Activated CD8-positive, alpha-beta memory T cell treated with anti-CD3 and anti-CD28 coated beads, Interleukin-2, amount 10 ng/mL, durations not matched to agents 7 days and 5 days (primary cell): ENCODE results near the gene ZNF618. TPM values are rescaled to one million over a fixed set of nuclear protein-coding genes. Genes with fewer than 3 reads are reported as not detected.
A peak's percentile ranks its signal among the peaks of the same experiment; 100 is the strongest.

Experiments
- ATAC-seq: fragments of 150-1000 bp; cut with Tn5 transposase; one replicate; pipeline ENCODE4 v1.10.0; 2021; ENCODE audit warnings: moderate library complexity
- CTCF ChIA-PET: fragments of 350-600 bp; sonication (Branson Sonifier 250); formaldehyde crosslinking; loops from one replicate; lab custom pipeline; 2021; ENCODE audit warnings: antibody characterized with exemption; lab: Charles Lee
- DNase-seq: peaks from one replicate; pipeline ENCODE4 v3.0.0-alpha.2; 2020
- H3K27ac Mint-ChIP-seq: one replicate; pipeline ENCODE4 v1.8.0; 2021; ENCODE audit warnings: mild to moderate bottlenecking, mixed read lengths
- H3K27me3 Mint-ChIP-seq: one replicate; pipeline ENCODE4 v1.8.0; 2021; ENCODE audit warnings: mixed read lengths
- H3K36me3 Mint-ChIP-seq: one replicate; pipeline ENCODE4 v1.8.0; 2021; ENCODE audit warnings: mild to moderate bottlenecking, mixed read lengths
- H3K4me1 Mint-ChIP-seq: one replicate; pipeline ENCODE4 v1.8.0; 2021; ENCODE audit warnings: mixed read lengths
- H3K4me3 Mint-ChIP-seq: one replicate; pipeline ENCODE4 v1.8.0; 2021; ENCODE audit warnings: mild to moderate bottlenecking, moderate library complexity, mixed read lengths
- H3K9me3 Mint-ChIP-seq: one replicate; pipeline ENCODE4 v1.8.0; 2022; ENCODE audit warnings: low read depth, mixed read lengths
- total RNA-seq, 2 experiments: library from RNA; stranded (reverse); gene quantifications; one replicate each; pipeline ENCODE4 v1.2.3, GENCODE V29; 2021

ZNF618 gene
- total RNA-seq, 2 experiments from 2014 or later, result 0.54 to 0.79 TPM

DNA sequence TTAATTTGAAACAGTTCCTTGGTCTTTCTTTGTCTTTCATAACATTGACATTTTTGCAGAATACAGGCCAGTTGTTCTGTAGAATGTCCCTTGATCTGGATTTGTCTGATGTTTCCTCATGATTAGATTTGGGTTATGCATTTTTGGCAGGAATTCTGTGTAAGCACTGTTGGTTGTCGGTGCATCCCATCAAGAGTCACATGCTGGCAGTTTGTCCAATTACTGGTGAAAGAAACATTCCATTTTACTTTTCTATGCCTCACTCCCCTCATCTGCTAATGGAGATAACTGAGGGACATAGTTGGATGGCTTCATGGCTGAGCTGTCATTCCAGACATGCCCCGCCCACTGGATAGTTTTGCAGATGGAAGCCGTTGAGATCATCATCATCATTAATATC is 7.6 kb upstream of the ZNF618 start:
- H3K27me3 Mint-ChIP-seq, result peaks cover 19% of the 10 kb centered on the region
- H3K4me3 Mint-ChIP-seq, result no peak overlapping the region
- H3K27ac Mint-ChIP-seq, result no peak overlapping the region
- CTCF ChIA-PET, result interaction anchor here (1.5 kb wide), 1 partner anchor 10 kb away, joined by 5 read pairs; no protein-coding TSS in a partner anchor
- DNase-seq (no peak), ATAC-seq (no peak)
- H3K4me1 Mint-ChIP-seq, result no peaks in the 10 kb centered on the region
- no peaks in the 10 kb centered on the region for H3K9me3 Mint-ChIP-seq
- no peaks in the 10 kb centered on the region for H3K36me3 Mint-ChIP-seq

DNA sequence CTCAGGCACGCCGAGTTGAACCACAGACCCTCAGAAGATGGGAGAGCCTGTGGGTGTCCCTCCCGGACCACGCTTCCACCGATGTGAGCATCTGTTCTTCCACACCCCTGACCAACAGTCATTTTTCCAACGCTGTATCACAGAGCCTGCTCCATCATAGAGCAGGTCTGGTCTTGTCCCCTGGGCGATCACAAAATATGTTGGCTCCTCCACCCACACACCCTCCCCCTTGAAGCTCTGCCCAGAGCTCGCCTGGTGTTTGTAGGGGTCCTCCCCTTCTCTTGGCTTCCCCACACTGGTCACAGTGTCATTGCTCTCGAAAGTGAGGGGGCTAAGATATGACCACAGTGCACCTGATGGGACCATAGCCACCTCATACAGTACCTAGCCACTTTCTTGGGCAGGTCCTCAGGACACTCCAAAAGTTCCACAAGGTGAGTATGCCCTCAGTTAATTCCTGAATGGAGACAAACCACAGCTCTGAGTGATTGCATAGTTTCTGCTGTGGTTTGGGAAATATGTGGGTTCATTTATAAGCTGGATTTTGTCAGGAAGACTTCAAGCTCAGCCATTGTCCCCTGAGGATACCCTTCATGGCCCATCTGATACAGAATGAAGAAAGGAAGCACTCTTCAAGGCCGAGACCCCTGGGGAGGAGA is 3.5 kb upstream of the ZNF618 start:
- no peak for DNase-seq
- Mint-ChIP-seq H3K27ac (no peak overlapping the region), H3K27me3 (peaks cover 41% of the 10 kb centered on the region), H3K4me1 (peaks cover 4% of the 10 kb centered on the region), H3K4me3 (no peak overlapping the region), H3K9me3 (no peaks in the 10 kb centered on the region), H3K36me3 (peaks cover 2% of the 10 kb centered on the region)
- no peak for ATAC-seq
- CTCF ChIA-PET, result interaction anchor here (0.8 kb wide), 1 partner anchor 19 kb away, joined by 3 read pairs; no protein-coding TSS in a partner anchor

DNA sequence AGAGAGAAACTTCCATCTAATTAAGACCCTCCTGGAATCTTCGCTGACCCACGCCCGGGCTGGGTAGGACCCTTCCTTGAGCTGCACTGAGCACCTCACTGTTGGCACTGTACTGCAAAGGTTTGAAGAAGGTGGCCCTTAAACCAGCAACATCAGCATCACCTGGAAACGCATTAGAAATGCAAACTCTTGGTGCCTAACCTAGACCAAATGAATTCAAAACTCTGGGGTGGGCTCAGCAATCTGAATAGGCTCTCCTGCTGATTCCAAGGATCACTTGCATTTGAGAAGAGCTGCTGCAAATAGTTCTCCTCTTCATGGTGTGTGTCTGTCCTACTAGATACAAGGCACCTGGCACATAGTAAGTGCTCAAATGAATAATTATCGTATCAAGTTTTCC is 2.7 kb upstream of the ZNF618 start:
- Mint-ChIP-seq H3K4me1 (peaks cover 4% of the 10 kb centered on the region), H3K36me3 (peaks cover 2% of the 10 kb centered on the region), H3K4me3 (no peak overlapping the region), H3K9me3 (no peaks in the 10 kb centered on the region), H3K27ac (no peak overlapping the region), H3K27me3 (peaks cover 43% of the 10 kb centered on the region)
- DNase-seq (no peak), ATAC-seq (no peak)
- CTCF ChIA-PET, result no interaction called here

DNA sequence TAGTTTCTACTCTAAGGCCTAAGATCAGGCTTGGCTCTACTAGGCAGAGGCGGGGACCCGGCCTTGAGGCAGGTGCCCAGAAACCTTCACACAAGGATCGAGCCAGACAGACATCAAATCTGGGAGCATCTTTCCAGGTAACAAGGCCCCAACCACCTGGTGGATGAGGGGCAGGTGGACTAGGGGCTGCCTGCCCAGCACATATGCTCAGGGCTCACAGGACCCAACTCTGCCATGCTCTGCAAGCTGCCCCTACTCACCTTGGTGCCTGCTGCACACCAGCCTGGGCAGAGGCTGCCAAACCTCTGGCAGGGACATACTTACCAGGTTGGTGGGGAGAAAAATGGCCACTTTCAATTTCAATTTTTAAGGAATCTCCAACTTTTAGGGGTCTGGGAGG is 2.2 kb upstream of the ZNF618 start:
- Mint-ChIP-seq H3K27ac (no peak overlapping the region), H3K4me3 (no peak overlapping the region), H3K4me1 (peaks cover 4% of the 10 kb centered on the region), H3K36me3 (peaks cover 2% of the 10 kb centered on the region), H3K27me3 (peaks cover 40% of the 10 kb centered on the region), H3K9me3 (no peaks in the 10 kb centered on the region)
- ATAC-seq (no peak), DNase-seq (no peak)
- CTCF ChIA-PET, result no interaction called here

DNA sequence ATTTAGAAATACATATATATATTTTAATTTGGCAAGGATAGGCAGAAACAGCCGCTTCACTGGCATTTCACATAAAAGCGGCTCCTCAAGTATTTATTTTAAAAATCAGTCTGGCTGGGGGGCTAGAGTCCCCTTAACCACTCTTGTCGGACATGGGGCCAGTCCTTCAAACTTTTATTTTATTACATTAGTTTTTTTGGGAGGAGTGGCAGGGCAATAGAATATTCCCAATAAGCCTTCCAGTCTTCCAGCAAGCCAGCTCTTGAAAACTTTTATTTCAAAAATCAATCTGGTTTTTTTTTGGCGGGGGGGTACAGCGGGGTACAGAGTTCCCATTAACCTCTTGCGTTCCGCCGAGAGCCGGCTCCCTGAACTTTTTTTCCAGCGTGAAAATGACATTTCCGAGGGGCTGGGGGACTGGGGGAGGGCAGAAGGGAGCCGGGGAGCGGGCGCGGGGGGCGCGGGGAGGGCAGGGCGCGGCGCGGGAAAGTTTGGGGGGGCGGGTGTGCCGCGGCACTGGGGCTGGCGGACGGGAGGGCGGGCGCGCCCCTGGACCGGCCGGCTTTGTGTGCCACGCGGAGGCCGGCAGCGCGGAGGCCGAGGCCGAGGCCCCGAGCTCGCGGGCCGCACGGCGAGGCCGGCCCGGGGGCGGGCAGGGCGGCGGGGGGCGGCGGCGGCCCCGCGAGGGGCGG is 504 bp upstream of the ZNF618 start:
- Mint-ChIP-seq H3K4me3 (peak overlapping the region; percentile 15), H3K36me3 (peaks cover 2% of the 10 kb centered on the region), H3K4me1 (peaks cover 6% of the 10 kb centered on the region), H3K27ac (no peak overlapping the region), H3K9me3 (no peaks in the 10 kb centered on the region), H3K27me3 (peaks cover 36% of the 10 kb centered on the region)
- CTCF ChIA-PET, result interaction anchor here (1.5 kb wide), 1 partner anchor 194 kb away, joined by 4 read pairs; no protein-coding TSS in a partner anchor
- DNase-seq, result no peak
- ATAC-seq, result peak; percentile 43

DNA sequence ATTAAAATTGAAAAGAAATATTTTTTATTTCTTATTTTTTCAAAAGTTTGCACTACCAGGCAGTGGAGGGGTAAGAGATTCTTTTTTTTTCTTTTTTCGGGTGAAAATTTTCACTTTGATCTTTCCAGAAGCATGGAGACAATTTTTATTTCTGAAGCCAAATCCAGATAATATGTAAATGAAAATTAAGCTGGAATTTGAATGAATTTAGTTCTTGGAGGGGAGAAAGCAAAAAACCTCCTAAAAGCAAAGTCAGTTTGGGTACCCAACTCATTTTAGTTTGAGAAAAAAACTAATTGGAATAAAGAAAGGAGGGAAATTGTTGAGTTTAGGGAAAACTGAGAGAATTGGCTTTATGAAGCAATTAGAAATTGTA is 872 bp downstream of the ZNF618 start:
- H3K27me3 Mint-ChIP-seq, result peaks cover 38% of the 10 kb centered on the region
- H3K27ac Mint-ChIP-seq, result no peak overlapping the region
- DNase-seq (no peak), ATAC-seq (no peak)
- CTCF ChIA-PET, result interaction anchor here (0.6 to 1.5 kb wide), 6 partner anchors 13 to 196 kb away, joined by 3 to 5 read pairs (median 4); no protein-coding TSS in a partner anchor
- H3K4me1 Mint-ChIP-seq, result peaks cover 6% of the 10 kb centered on the region
- H3K36me3 Mint-ChIP-seq, result peaks cover 2% of the 10 kb centered on the region
- peak overlapping the region; percentile 80 for H3K4me3 Mint-ChIP-seq
- H3K9me3 Mint-ChIP-seq, result no peaks in the 10 kb centered on the region

DNA sequence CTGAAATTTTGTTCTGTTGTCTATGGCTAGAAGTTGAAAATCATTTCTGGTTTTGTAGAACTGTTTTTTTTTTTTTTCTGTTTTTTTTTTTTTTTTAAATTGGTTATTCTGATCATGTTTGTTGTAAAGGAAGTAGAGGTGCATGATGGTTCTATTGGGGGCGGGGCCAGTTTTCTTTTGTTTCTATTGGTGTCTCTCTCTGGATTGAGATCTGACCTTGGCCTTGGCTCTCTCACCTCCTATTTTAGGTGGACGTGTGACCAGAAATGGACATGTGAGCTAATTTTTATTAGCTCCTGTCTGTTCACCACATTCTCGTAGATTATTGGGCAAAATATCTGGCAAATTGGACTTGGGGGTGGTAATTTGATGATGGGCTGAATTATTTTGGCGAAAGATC is 3.2 kb downstream of the ZNF618 start:
- Mint-ChIP-seq H3K4me1 (peaks cover 6% of the 10 kb centered on the region), H3K27me3 (peaks cover 28% of the 10 kb centered on the region), H3K27ac (no peak overlapping the region), H3K4me3 (no peak overlapping the region), H3K9me3 (no peaks in the 10 kb centered on the region), H3K36me3 (peaks cover 2% of the 10 kb centered on the region)
- CTCF ChIA-PET, result interaction anchor here (1.6 kb wide), 1 partner anchor 12 kb away, joined by 5 read pairs; no protein-coding TSS in a partner anchor
- no peak for DNase-seq
- ATAC-seq, result no peak

DNA sequence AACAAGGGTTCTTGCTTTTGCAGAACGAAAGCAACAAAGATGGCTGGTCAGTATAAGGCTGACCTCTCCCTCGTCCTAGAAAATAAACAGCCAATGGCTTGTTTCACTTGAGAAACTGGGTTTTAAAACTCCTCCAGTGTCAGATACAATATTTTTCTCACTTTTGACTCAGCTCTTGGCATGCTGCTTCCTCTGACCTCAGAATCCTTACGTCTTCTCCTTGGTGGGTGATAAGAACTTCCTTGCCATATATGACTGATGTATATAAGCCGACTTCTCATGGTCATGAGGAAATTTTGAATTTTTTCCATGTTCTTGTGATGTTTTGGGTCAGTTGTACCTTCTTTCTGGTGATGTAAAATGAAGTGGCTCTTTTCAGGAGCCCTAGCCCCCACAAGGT is 3.8 kb downstream of the ZNF618 start:
- H3K27me3 Mint-ChIP-seq, result peaks cover 22% of the 10 kb centered on the region
- peaks cover 2% of the 10 kb centered on the region for H3K36me3 Mint-ChIP-seq
- H3K9me3 Mint-ChIP-seq, result no peaks in the 10 kb centered on the region
- no peak overlapping the region for H3K27ac Mint-ChIP-seq
- no peak for ATAC-seq
- DNase-seq, result no peak
- peaks cover 6% of the 10 kb centered on the region for H3K4me1 Mint-ChIP-seq
- CTCF ChIA-PET, result no interaction called here
- no peak overlapping the region for H3K4me3 Mint-ChIP-seq

DNA sequence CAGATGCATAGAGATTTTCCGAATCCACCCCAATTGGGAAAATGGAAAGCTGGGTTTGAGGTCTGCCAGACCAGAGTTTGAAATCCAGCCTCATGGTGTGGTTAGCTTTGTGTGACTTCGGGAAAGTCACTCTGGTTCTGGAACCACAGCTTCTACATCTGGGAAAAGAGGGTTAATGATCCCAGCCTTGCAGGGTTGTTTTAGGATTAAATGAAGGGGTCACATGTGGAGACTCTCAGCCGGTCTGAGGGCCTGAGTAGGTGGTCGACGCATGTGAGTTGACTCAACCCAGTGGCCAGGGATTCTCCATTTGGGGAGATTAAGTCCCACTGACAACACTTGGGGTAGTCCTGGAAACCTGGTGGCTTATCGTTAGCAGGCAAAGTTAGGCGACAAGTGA is 6.1 kb downstream of the ZNF618 start:
- DNase-seq, result peak; percentile 27
- no peak overlapping the region for H3K27ac Mint-ChIP-seq
- H3K36me3 Mint-ChIP-seq, result peaks cover 1% of the 10 kb centered on the region
- H3K9me3 Mint-ChIP-seq, result no peaks in the 10 kb centered on the region
- peaks cover 15% of the 10 kb centered on the region for H3K4me1 Mint-ChIP-seq
- peaks cover 9% of the 10 kb centered on the region for H3K27me3 Mint-ChIP-seq
- no peak overlapping the region for H3K4me3 Mint-ChIP-seq
- ATAC-seq, result no peak
- CTCF ChIA-PET, result no interaction called here

DNA sequence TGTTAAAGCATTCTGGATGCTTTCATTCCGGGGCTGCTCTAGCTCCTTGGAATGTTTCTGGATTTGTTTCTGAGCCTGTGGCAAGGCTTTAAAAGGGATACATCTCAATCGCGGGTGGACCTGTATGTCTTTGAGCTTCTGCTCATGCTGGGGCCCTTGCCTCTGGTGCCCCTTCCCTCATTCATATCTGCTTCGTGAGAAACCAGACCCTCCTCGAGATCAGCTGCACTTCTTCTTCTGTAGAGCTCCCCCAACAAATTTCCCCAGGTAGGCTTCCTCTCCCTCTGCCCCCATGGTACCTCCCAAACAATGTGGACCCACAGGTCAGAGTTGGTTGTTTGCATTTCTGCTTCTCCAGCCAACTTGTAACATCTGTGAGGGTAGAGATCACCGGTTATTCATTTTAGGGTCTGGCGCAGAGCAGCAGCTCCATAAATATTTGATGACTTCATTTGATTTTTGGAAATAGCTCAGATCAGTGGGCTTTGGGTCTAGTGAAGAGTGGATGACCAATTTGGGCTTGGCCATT is 6.6 kb downstream of the ZNF618 start:
- H3K27me3 Mint-ChIP-seq, result peaks cover 7% of the 10 kb centered on the region
- CTCF ChIA-PET, result no interaction called here
- no peak overlapping the region for H3K27ac Mint-ChIP-seq
- DNase-seq (peak; percentile 7), ATAC-seq (no peak)
- H3K4me1 Mint-ChIP-seq, result peaks cover 15% of the 10 kb centered on the region
- H3K36me3 Mint-ChIP-seq, result peaks cover 1% of the 10 kb centered on the region
- H3K4me3 Mint-ChIP-seq, result no peak overlapping the region
- no peaks in the 10 kb centered on the region for H3K9me3 Mint-ChIP-seq

DNA sequence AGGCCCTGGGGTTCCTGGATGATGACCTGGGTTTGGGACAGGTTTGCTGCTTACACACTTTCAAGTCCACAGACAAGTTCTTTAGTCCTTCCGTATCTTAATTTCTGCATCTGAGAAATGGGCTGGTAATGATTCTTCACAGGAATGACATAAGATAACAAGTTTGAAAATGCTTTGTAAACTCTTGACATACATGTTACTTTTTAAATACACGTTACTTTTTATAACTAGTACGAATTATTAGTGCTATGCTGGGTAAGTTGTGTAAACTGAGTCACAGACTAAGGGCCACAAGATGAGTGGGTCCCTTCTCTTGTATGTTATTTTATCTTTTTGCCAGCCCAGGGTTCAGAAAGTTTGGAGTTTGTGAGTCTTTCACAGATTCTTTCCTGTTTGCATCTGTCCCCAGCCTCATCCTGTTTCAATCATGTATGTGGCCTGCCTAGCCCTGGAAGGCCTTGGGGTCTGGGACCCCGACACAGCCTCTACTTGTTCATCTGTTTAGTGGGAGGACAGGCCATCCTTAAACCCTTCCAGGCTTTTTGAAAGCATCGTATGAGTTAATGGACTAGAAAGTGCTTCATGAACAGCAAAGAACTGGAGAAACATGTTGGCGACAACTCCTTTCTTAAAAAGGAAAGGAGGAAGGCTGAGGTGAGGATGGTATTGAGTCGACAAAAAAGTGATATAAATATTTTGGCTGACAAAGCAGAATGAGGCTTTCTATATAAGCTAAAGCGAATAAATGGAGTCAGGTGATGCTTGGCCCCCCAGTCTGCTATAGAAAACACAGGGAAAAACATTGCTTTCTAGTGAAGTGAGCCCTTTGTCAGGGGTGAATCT is 9.3 kb downstream of the ZNF618 start:
- Mint-ChIP-seq H3K27ac (no peak overlapping the region), H3K4me1 (peaks cover 14% of the 10 kb centered on the region), H3K9me3 (peaks cover 2% of the 10 kb centered on the region), H3K27me3 (peaks cover 2% of the 10 kb centered on the region), H3K36me3 (peaks cover 1% of the 10 kb centered on the region), H3K4me3 (peak overlapping the region; percentile 25)
- ATAC-seq (no peak), DNase-seq (peak; percentile 28)
- CTCF ChIA-PET, result no interaction called here

DNA sequence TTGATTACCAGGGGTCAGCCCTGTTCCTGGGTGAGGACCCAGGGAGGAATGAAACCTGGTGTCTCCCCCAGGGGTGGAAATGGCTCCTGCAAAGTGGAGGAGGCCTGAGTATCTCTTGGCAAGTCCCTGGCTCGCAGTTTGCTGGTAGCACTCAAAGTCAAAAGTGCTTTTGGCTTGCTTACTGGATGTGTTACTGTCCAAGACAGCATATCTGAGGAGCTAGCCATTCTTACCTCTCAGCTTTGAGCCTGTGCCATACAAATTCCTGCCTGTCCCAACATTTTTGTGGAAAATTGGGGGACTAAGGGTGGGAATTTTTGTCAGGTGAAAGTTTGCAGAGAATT is 9.9 kb downstream of the ZNF618 start:
- DNase-seq (peak; percentile 39), ATAC-seq (no peak)
- H3K27ac Mint-ChIP-seq, result peak overlapping the region; percentile 80
- CTCF ChIA-PET, result no interaction called here
- H3K4me3 Mint-ChIP-seq, result peak overlapping the region; percentile 46
- peaks cover 1% of the 10 kb centered on the region for H3K36me3 Mint-ChIP-seq
- peaks cover 14% of the 10 kb centered on the region for H3K4me1 Mint-ChIP-seq
- peaks cover 2% of the 10 kb centered on the region for H3K9me3 Mint-ChIP-seq
- H3K27me3 Mint-ChIP-seq, result peaks cover 2% of the 10 kb centered on the region

DNA sequence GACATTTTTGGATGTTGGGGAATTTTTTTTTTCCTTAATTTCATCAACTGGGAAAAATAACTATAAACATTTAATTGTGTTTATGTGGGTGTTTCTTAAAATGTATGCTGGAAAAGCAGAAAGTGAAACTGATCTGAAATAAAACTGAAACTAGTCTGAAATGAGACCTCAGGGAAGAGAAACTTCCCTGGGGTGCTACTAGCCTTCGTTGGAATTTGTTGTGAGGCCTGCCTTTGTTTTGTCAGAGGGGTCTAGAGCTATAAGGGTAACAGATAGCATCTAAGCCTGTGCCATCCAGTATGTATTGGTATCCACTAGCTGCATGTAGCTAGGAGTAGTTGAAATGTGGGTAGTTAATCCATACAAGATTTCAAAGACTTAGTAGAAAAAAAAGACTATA is 10.4 kb downstream of the ZNF618 start:
- H3K9me3 Mint-ChIP-seq, result peaks cover 2% of the 10 kb centered on the region
- ATAC-seq, result peak; percentile 76
- CTCF ChIA-PET, result no interaction called here
- peak overlapping the region; percentile 80 for H3K27ac Mint-ChIP-seq
- DNase-seq, result peak; percentile 37
- peaks cover 1% of the 10 kb centered on the region for H3K36me3 Mint-ChIP-seq
- peaks cover 14% of the 10 kb centered on the region for H3K4me1 Mint-ChIP-seq
- H3K27me3 Mint-ChIP-seq, result peaks cover 2% of the 10 kb centered on the region
- peak overlapping the region; percentile 46 for H3K4me3 Mint-ChIP-seq
